GM18505 (cell line): Measurements from ENCODE around the gene VAMP8.
"Not testable (repeated sequence)": the region's sequence is repeated elsewhere in the genome, so short reads cannot be mapped to it uniquely, and the experiment has no call there.

Experiments
- ATAC-seq: cut with Tn5 transposase; IDR thresholded peaks from one replicate; pipeline ENCODE4 v1.9.1; 2021; ENCODE audit not compliant: unreplicated experiment
- POLR2A ChIP-seq: IDR thresholded peaks from 4 replicates; pipeline ENCODE4 v1.6.1; 2011; ENCODE audit warnings: borderline replicate concordance; ENCODE audit not compliant: insufficient read depth, insufficient read length; ENCODE audit errors: extremely low read depth

Gene VAMP8

GRCh38 chr2:85604568-85605339, 27.4 kb downstream of the VAMP8 start:
- no peak for ATAC-seq
- no peak for TF ChIP-seq POLR2A

GRCh38 chr2:85605406-85606115, 28.2 kb downstream of the VAMP8 start:
- TF ChIP-seq POLR2A: no peak
- no peak for ATAC-seq

GRCh38 chr2:85606116-85606455, 28.7 kb downstream of the VAMP8 start:
- no peak for ATAC-seq
- no peak for TF ChIP-seq POLR2A

GRCh38 chr2:85607268-85608215, 30.2 kb downstream of the VAMP8 start:
- TF ChIP-seq POLR2A: no peak
- ATAC-seq: no peak

GRCh38 chr2:85611217-85611704, 33.9 kb downstream of the VAMP8 start:
- no peak for TF ChIP-seq POLR2A
- no peak for ATAC-seq

GRCh38 chr2:85611705-85612587, 34.6 kb downstream of the VAMP8 start, which contains the start of gene C2orf68:
C2orf68 (minus strand) TSS chr2:85612066; CDS start chr2:85611984, 82 bp downstream.
- ATAC-seq: peak; percentile 71
- peak; percentile 86 for TF ChIP-seq POLR2A

- TF ChIP-seq POLR2A: no peak
- ATAC-seq: no peak
These were observed 36.5 kb downstream of the VAMP8 start for GRCh38 chr2:85613717-85614515.

GRCh38 chr2:85614757-85615156, 37.4 kb downstream of the VAMP8 start:
- ATAC-seq: not testable (repeated sequence)

DNA sequence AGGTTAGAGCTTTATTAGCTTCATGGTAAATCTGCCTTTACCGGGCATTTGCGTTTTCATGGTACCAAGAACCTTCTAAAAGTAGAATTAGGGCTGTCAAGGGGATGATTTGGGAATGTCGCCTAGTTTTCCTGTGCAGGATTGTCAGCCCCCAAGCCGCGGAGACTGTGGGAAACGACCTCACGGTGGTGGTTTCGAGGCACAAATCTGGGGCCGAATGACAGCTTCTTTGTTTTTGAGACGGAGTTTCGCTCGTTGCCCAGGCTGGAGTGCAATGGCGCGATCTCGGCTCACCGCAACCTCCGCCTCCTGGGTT, 38.0 kb downstream of the VAMP8 start:
- no peak for ATAC-seq
- no peak for TF ChIP-seq POLR2A

DNA sequence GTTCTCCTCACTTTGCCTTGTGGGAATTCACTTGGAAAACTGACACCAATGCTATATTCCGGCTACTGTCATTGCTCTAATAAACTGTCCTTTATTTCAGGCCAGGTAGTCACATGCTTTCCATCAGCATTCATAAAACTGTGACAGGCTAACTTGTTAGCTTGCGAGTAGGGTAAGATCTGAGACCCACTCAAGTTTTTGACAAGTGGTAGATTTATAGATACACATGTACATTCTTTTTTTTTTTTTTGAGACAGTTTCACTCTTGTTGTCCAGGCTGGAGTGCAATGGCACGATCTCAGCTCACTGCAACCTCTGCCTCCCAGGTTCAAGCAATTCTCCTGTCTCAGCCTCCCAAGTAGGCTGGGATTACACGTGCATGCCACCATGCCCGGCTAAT, 40.3 kb downstream of the VAMP8 start:
- not testable (repeated sequence) for ATAC-seq

DNA sequence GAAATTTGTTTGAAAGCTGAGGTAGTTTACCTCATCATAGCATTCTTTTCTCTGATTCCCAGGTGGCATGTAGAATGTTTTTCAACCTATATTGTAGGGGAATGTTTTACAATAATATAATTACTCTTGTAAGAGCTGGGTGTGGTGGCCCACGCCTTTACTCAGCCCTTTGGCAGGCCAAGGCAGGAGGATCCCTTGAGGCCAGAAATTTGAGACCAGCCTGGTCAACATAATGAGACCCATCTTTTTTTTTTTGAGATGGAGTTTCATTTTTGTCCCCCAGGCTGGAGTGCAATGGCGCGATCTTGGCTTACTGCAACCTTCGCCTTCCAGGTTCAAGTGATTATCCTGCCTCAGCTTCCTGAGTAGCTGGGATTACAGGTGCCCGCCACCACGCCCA, 42.2 kb downstream of the VAMP8 start:
- no peak for ATAC-seq
- no peak for TF ChIP-seq POLR2A

DNA sequence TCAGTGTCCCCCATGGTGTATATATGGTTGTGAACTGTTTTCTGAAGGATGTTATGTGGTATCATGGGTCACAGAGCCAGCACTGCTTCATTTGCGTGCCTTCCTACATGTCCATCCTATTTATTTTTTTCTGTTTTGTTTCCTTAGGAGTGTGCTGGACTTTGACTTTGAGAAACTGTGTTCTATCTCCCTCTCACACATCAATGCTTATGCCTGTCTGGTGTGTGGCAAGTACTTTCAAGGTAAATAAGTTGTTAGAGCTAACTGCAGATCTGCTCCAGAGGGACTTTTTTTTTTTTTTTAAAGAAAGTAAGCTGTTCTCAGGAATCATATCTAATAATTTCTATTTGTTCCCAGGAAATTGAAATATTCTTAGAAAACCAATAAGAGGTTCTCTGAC, 44.0 kb downstream of the VAMP8 start:
- ATAC-seq: no peak
- TF ChIP-seq POLR2A: no peak
